A549 (cell line): Measurements from ENCODE around the gene ASTL.

Source experiments
- EHMT2 ChIP-seq: fragments of 200-600 bp; sonication (generic); IDR thresholded peaks from 2 replicates; pipeline ENCODE4 v1.6.1; 2016; ENCODE audit warnings: antibody characterized with exemption, low read depth, mild to moderate bottlenecking, moderate library complexity
- HOXA7 ChIP-seq: fragments of 250-450 bp; sonication (Bioruptor Pico); IDR thresholded peaks from 2 replicates; pipeline ENCODE4 v1.5.0; 2020; ENCODE audit warnings: mild to moderate bottlenecking, moderate library complexity
- JUN ChIP-seq, 2 experiments: fragments of >200 bp; sonication (Bioruptor Twin); formaldehyde crosslinking; IDR thresholded peaks; 2 replicates in 1 of 2; 3 replicates in 1 of 2; pipeline ENCODE4 v1.6.1; 2016 to 2017
- POLR2A ChIP-seq: IDR thresholded peaks from 2 replicates; pipeline ENCODE4 v1.6.1; 2012; ENCODE audit warnings: mild to moderate bottlenecking, low read length
- RAD21 ChIP-seq, 2 experiments: fragments of >200 bp in 1 of 2; sonication (Bioruptor Twin) in 1 of 2; formaldehyde crosslinking in 1 of 2; IDR thresholded peaks in 1 of 2; conservative IDR thresholded peaks in 1 of 2; 2 replicates in 1 of 2; 3 replicates in 1 of 2; pipeline ENCODE4 v1.6.1; 2012 to 2018; ENCODE audit warnings: inconsistent platforms in 1 of 2
- REST ChIP-seq: fragments of 200-600 bp; sonication (generic); IDR thresholded peaks from 2 replicates; pipeline ENCODE4 v1.6.1; 2016; ENCODE audit warnings: antibody characterized with exemption, mild to moderate bottlenecking, moderate library complexity
- SREBF2 ChIP-seq: fragments of 450-650 bp; IDR thresholded peaks from 2 replicates; pipeline ENCODE4 v1.6.1; 2014; ENCODE audit warnings: mild to moderate bottlenecking, moderate library complexity
- TF ChIP-seq, protein P1 (sequence below): fragments of >200 bp; sonication (Bioruptor Twin); formaldehyde crosslinking; IDR thresholded peaks from 3 replicates; pipeline ENCODE4 v1.5.1; 2016

GRCh38 chr2:96171831-96172230 is 33.5 kb upstream of the ASTL start:
- no peak for TF ChIP-seq POLR2A
- TF ChIP-seq, protein P1, sequence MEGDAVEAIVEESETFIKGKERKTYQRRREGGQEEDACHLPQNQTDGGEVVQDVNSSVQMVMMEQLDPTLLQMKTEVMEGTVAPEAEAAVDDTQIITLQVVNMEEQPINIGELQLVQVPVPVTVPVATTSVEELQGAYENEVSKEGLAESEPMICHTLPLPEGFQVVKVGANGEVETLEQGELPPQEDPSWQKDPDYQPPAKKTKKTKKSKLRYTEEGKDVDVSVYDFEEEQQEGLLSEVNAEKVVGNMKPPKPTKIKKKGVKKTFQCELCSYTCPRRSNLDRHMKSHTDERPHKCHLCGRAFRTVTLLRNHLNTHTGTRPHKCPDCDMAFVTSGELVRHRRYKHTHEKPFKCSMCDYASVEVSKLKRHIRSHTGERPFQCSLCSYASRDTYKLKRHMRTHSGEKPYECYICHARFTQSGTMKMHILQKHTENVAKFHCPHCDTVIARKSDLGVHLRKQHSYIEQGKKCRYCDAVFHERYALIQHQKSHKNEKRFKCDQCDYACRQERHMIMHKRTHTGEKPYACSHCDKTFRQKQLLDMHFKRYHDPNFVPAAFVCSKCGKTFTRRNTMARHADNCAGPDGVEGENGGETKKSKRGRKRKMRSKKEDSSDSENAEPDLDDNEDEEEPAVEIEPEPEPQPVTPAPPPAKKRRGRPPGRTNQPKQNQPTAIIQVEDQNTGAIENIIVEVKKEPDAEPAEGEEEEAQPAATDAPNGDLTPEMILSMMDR = no peak
- TF ChIP-seq SREBF2 = no peak
- TF ChIP-seq REST = no peak
- no peak for TF ChIP-seq HOXA7 (CRISPR knock-in tag)
- TF ChIP-seq JUN (IDR thresholded peaks at IDR 0.05) = no peak
- TF ChIP-seq RAD21 (conservative IDR thresholded peaks at IDR 0.05 in 1 of 2, IDR thresholded peaks at IDR 0.05 in 1 of 2) = no peak
- no peak for TF ChIP-seq EHMT2
